ENCODE results near the gene ROM1.
"Not testable (repeated sequence)": the region's sequence is repeated elsewhere in the genome, so short reads cannot be mapped to it uniquely, and the experiment has no call there.

ROM1 gene

DNA sequence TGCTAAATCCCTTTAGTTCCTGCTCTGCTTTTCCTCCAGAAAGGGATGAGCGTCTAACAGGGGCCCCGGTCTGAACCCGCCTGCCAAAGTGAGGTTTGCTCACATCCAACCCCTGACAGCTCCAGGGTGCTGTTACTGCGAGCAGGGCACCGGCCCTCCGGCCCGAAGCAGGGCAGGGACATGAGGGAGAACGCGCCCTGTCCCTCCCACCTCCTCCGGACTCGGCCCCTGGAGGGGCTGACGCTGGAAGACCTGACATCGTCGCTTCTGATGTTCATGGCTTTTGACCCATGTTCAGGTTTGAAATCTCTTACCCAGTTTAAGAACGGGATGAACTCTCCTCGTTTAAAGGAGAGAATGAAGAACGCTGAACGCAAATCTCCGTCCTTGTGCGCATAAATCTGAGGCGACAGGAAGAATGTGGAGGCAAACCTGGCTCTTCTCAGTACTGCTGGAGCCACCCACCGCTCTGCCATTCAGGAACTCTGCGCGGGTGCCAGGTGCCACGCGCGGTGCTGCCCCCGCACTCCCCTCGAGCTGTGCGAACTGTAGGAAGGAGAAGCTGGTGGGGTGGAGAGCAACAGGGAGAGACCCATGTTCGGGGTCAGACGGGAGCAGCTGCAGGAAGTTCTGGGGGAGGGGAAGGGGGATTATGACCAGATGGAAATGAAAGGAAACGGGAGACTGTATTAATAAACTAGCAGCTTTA is 38.5 kb upstream of the ROM1 start:
- in situ Hi-C loops (cut with HindIII; ENCODE audit: low pct_unique_long_range_greater_than_20kb, low sequenced_read_pairs), result no loop called here
- no peak for DNase-seq (ENCODE audit: low read depth in 1 of 2, low spot score in 1 of 2)
- no peak for TF ChIP-seq JUND (IDR thresholded peaks at IDR 0.05; ENCODE audit: low read depth)

DNA sequence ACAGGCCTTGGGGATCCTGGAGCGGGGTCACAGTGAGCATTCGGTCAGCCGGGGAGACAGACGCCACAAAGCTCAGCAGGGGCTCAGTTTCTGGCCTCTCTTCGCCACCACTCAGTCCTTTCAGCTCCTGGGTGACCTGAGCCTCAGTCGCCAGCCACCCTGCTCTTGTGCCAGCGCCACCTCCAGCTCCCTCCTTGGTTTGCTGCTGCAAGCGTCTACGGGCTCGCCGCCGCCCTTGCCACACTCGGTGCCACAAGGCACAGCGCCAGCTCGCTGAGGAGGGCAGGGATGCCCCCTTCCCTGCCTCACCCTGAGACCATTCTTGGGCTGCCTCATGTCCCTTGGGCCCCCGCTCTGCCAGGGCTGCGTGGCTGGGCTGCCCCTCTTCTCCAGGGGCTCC is 37.9 kb upstream of the ROM1 start:
- no peak for TF ChIP-seq JUND (IDR thresholded peaks at IDR 0.05; ENCODE audit: low read depth)
- no peak for DNase-seq (ENCODE audit: low read depth in 1 of 2, low spot score in 1 of 2)
- in situ Hi-C loops (cut with HindIII; ENCODE audit: low pct_unique_long_range_greater_than_20kb, low sequenced_read_pairs), result no loop called here

DNA sequence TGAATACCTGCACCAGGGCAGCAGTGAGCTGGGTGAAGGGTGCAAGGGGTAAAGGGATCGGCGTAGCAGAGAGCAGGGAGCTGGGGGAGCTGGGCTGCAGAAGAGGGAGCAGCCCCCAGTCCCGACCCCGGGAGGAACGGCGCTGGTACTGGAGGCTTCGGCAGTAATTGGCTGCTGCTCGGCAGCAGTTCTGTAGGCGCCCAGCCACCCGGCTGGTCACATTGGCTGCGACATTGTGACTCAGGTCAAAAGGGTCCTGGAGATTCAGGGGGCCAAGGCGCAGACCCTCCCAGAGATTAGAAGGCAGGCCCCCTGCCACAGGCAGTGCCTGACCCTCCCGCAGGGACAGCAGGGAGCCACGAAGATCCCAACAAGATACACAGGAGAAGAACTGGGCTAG is 37.2 kb upstream of the ROM1 start:
- in situ Hi-C loops (cut with HindIII; ENCODE audit: low pct_unique_long_range_greater_than_20kb, low sequenced_read_pairs), result no loop called here
- TF ChIP-seq JUND (IDR thresholded peaks at IDR 0.05; ENCODE audit: low read depth), result no peak
- DNase-seq (ENCODE audit: low read depth in 1 of 2, low spot score in 1 of 2), result no peak

- TF ChIP-seq JUND (IDR thresholded peaks at IDR 0.05; ENCODE audit: low read depth), result no peak
- no peak for DNase-seq (ENCODE audit: low read depth in 1 of 2, low spot score in 1 of 2)
- in situ Hi-C loops (cut with HindIII; ENCODE audit: low pct_unique_long_range_greater_than_20kb, low sequenced_read_pairs), result no loop called here
Observed at GRCh38 chr11:62577046-62577714, 35.9 kb upstream of the ROM1 start.

DNA sequence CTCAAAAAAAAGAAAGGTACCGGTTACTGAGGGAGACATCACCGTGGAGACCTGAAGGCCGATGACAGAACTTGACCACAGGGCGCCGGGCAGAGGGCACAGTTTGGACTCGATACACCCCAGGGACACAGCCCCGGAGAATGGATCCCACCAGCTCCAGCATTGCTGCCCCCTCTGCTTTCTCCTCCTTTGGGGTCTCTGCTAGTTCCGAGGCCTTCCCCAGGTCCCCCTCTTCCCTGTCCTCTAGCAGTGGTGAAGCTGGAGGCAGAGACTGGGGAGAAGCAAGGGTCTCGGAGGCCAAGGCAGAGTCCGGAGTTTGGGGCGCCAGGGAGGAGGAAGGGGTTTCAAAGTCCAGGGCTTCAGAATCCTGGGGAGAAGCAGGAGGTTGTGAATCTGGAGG is 34.5 kb upstream of the ROM1 start:
- no peak for DNase-seq (ENCODE audit: low read depth in 1 of 2, low spot score in 1 of 2)
- in situ Hi-C loops (cut with HindIII; ENCODE audit: low pct_unique_long_range_greater_than_20kb, low sequenced_read_pairs), result no loop called here
- TF ChIP-seq JUND (IDR thresholded peaks at IDR 0.05; ENCODE audit: low read depth), result no peak

DNA sequence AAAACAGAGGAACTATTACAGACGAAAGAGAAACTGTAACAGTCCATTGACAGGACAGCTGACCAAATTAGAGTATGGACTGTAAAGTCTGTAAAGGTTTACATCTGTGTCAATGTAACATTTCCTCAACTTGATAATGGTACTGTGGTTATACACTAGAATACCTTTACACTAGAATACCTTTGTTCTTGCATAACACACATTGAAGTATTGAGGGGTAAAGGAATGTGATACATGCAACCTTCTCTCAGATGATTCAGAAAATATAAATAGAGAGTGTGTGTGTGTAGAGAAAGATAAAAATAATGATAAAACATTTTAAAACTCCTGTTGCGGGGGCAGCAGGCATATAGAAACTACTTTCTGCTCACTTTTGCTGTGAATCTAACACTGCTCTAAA is 33.8 kb upstream of the ROM1 start:
- no peak for TF ChIP-seq JUND (IDR thresholded peaks at IDR 0.05; ENCODE audit: low read depth)
- in situ Hi-C loops (cut with HindIII; ENCODE audit: low pct_unique_long_range_greater_than_20kb, low sequenced_read_pairs), result no loop called here
- no peak for DNase-seq (ENCODE audit: low read depth in 1 of 2, low spot score in 1 of 2)

- in situ Hi-C loops (cut with HindIII; ENCODE audit: low pct_unique_long_range_greater_than_20kb, low sequenced_read_pairs), result no loop called here
- no peak for DNase-seq (ENCODE audit: low read depth in 1 of 2, low spot score in 1 of 2)
Observed at GRCh38 chr11:62580959-62581715, 31.9 kb upstream of the ROM1 start.

DNA sequence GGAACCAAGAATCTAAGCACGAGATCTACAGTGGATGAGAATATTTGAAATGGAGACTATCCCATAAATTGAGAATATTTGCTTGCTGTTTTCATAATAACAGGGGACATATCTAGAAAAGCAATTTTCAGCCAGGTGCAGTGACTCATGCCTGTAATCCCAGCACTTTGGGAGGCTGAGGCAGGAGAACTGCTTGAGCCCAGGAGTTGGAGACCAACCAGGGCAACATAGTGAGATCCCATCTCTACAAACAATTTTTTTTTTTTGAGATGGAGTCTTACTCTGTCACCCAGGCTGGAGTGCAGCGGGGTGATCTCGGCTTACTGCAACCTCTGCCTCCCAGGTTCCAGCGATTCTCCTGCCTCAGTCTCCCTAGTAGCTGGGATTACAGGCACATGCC is 31.3 kb upstream of the ROM1 start:
- in situ Hi-C loops (cut with HindIII; ENCODE audit: low pct_unique_long_range_greater_than_20kb, low sequenced_read_pairs); DNase-seq (ENCODE audit: low read depth in 1 of 2, low spot score in 1 of 2): not testable (repeated sequence)

More at GRCh38 chr11:62580959-62581715, 31.9 kb upstream of the ROM1 start:
- TF ChIP-seq JUND (IDR thresholded peaks at IDR 0.05; ENCODE audit: low read depth), result no peak

- in situ Hi-C loops (cut with HindIII; ENCODE audit: low pct_unique_long_range_greater_than_20kb, low sequenced_read_pairs); DNase-seq (ENCODE audit: low read depth in 1 of 2, low spot score in 1 of 2): not testable (repeated sequence)
Observed at GRCh38 chr11:62585356-62585755, 27.7 kb upstream of the ROM1 start.

GRCh38 chr11:62588966-62589637 is 24.0 kb upstream of the ROM1 start:
- no peak for TF ChIP-seq JUND (IDR thresholded peaks at IDR 0.05; ENCODE audit: low read depth)
- in situ Hi-C loops (cut with HindIII; ENCODE audit: low pct_unique_long_range_greater_than_20kb, low sequenced_read_pairs), result no loop called here
- DNase-seq (ENCODE audit: low read depth in 1 of 2, low spot score in 1 of 2), result no peak

GRCh38 chr11:62591448-62592145 is 21.5 kb upstream of the ROM1 start, which contains the start of gene TUT1:
TSS of gene TUT1 (minus strand) at chr11:62591523. CDS start at chr11:62591485, 38 bp downstream.
- DNase-seq (ENCODE audit: low read depth in 1 of 2, low spot score in 1 of 2), result peak; percentile 95 to 100
- in situ Hi-C loops (cut with HindIII; ENCODE audit: low pct_unique_long_range_greater_than_20kb, low sequenced_read_pairs), result no loop called here
- no peak for TF ChIP-seq JUND (IDR thresholded peaks at IDR 0.05; ENCODE audit: low read depth)

DNA sequence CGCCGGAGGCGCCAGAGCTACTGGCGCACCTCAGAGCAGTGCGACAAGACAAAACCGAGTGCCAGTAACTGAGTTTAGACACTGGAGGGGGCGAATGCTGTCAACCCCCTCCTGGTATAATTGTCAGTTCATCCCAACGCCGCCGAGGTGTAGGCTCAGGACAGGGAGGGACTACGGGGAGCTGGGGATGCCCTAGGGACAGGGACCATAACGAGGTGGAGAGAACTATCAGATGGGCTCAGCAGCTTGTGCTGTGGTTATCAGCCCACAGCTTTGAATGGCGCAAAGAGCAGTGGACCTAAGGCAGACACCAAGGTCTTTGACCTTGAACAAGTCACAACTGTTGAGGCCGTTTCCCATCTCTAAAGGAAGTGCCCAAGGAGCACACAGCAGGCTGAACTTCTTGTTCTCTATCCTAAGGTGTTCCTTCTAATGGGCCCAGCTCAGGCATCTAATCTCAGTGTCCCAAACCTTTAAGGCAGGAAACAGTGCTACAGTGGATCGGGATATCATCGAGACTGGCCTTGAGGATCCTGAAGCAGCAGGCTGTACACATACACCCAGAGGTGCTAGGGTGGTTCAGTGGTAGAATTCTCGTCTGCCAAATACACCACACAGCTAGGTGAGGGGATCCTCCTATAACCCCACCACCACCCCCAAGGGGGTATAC is 20.8 kb upstream of the ROM1 start:
- in situ Hi-C loops (cut with HindIII; ENCODE audit: low pct_unique_long_range_greater_than_20kb, low sequenced_read_pairs), result no loop called here
- no peak for TF ChIP-seq JUND (IDR thresholded peaks at IDR 0.05; ENCODE audit: low read depth)
- DNase-seq (ENCODE audit: low read depth in 1 of 2, low spot score in 1 of 2), result no peak
